NCI-H2107 treated with DMSO at 0.1 percent for 48 hours (cell line): ENCODE results near the gene MCM9.
A peak's percentile ranks its signal among the peaks of the same experiment; 100 is the strongest.

Experiments used
- DNase-seq: peaks from one replicate; lab custom pipeline; 2025; ENCODE audit not compliant: unreplicated experiment; lab: John Stamatoyannopoulos, UW

The MCM9 gene

GRCh38 chr6:118934461-118935330, at the start of gene MCM9:
TSS of gene MCM9 (minus strand) at chr6:118935159. CDS start at chr6:118931723, 3,436 bp downstream.
- DNase-seq, result peak; percentile 77

GRCh38 chr6:118984342-118984741, 49.4 kb upstream of the MCM9 start:
- DNase-seq, result no peak

- no peak for DNase-seq
These were observed 47.6 kb upstream of the MCM9 start for GRCh38 chr6:118982575-118982911.

DNA sequence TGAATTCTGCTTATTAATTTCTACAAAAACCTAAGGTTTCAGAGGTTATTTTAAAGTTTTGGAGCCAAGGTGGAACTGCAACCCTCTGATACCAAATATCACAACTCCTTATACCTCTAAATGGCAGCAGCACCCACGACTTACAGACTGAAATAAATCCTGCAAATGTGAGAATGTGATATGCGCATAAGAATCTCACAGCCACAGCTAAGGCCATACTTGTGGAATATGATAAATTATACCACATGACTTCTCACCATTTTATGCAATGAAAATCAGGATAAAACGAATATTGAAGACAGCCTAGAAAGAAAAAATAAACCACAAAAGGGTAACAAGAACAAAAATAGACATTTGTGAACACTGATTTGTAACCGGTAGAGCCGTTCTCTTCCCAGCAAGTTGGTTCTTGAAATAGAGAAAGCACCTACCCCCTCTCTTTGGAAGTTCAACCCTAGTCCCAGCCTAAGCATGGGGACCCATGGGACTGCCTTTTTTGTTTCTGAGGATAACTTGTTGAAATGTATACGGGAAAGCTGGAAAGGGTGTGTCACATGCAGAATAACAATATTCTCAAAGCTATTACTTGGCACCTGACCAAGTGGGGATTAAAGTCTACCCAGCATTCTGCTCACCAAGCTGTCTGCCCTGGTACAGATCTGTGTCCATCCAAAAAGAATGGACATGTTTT, 47.1 kb upstream of the MCM9 start:
- DNase-seq, result no peak

GRCh38 chr6:118980063-118980462, 45.1 kb upstream of the MCM9 start:
- no peak for DNase-seq

DNA sequence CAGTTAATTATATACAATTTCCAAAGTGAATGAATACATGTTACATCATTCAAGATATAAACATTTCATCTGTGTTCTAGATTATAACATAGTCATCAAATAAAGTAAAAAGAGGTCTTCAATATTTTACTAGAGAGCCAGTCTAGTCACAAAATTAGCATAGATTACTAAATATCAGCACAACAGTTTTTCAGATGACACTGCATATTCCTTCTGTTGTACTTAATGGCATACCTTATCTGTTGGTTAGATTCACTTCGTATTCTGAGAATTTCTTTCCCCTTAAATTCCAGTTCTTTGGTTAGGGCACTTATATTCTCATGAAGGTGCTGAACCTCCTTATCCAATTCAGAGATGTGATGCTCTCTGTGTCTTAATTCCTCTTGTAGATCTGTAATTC, 39.8 kb upstream of the MCM9 start:
- DNase-seq, result no peak

GRCh38 chr6:118971682-118972081, 36.7 kb upstream of the MCM9 start:
- no peak for DNase-seq

- no peak for DNase-seq
These were observed 35.9 kb upstream of the MCM9 start for GRCh38 chr6:118970866-118971265.

- no peak for DNase-seq
These were observed 33.5 kb upstream of the MCM9 start for GRCh38 chr6:118968416-118968815.

DNA sequence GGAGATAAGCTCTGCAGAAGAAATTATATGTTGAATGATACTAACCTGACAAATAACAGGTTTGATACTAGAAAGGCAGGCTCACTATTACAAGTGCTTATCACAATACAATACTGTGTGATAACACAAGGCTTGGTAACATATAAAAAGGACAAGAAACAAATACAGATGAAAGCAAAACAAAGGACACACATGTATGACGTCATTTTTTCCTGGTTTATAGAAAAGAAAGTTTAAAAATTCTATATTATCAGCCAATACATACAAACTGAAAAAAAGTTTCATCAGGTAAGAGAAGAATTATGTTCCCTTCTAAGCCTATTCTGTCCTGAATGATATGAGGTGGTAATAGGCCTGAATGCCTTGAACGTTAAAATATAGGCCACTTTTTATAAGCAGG, 32.3 kb upstream of the MCM9 start:
- DNase-seq, result no peak

- DNase-seq, result no peak
These were observed 30.9 kb upstream of the MCM9 start for GRCh38 chr6:118965843-118966370.

DNA sequence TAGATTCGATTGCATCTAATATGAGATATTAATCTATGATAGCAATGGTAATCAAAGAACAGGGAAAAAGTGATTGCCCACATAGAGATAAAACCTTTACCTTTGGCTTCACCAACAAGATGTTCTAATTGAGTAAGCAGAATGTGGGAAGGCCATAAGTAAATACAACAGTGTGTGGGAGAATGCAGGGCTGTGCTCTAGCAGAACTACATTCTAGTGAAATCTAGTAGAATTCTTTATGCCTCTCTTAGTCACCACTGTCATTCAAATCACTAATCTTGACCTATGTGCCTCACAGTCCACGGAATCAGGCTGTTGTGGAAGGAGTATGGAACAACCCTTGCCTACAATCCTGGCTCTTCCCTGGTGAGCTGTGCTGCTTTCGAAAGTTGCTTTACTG, 30.4 kb upstream of the MCM9 start:
- no peak for DNase-seq

GRCh38 chr6:118963003-118963402, 28.0 kb upstream of the MCM9 start:
- no peak for DNase-seq

DNA sequence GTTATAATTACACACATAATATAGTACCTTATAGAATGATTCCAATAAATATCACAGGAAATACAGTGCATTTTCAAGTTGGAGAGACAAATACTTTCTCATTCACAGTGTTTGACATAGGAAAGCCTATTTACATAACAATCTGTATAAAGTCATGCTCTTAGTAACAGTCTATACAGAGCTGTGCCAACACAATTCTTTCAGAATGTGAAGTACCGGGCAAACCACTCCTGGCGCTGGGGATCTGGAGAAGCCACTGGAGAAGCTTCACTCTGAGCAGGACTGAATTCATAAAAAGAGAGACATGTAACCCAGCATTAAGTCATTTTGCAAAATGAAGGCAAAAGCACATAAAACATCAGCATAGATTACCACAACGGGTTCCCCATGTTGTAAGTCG, 24.9 kb upstream of the MCM9 start:
- DNase-seq, result no peak

DNA sequence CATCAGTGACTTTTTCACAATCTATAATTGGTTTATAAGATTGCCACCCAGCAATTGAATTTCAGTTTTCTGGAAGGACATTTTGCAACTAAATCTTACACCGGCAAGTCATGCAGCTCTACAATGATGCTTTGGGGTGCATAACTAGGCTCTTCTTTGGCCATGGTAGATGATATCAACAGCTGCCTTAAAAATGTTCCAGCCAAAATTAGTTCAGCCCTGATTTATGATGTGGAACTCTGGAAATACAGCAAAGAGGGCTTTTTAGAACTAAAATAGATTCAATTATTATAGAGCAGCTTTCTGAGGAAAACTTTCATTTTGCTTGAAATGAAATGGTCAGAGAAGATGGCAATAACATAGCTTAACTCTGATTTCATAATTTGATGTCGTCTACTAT, 18.4 kb upstream of the MCM9 start:
- no peak for DNase-seq

- no peak for DNase-seq
These were observed 17.7 kb upstream of the MCM9 start for GRCh38 chr6:118952683-118953082.

DNA sequence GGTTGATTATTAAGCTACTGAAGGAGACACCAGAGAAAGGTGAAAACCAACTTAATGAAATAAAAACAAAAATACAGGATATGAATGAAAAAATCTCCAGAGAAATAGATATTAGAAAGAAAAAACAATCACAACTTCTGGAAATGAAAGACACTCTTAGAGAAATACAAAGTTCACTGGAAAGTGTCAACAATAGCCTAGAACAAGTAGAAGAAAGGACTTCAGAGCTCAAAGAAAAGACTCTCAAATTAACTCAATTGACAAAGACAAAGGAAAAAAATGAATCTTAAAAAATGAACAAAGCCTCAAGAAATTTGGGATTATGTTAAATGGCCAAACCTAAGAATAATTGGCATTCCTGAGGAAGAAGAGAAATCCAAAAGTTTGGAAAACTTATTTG, 10.3 kb upstream of the MCM9 start:
- DNase-seq, result no peak

DNA sequence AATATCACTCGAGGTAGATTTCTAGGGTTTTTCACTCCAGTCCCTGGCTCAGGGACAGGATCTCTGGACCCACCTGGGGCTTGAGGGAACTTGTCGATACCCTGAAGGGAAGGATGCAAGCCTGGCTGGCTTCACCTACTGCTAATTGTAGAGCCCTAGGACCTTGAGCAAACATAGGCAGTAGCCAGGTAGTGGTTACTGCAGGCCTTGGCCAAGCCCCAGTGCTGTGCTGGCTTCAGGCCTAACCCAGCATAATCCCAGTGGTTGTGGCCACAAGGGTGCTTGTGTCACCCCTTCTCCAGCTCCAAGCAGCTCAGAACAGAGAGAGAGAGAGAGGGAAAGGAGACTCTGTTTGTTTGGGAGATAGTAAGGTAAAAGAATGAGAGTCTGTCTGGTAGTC, 5.8 kb upstream of the MCM9 start:
- DNase-seq, result no peak

DNA sequence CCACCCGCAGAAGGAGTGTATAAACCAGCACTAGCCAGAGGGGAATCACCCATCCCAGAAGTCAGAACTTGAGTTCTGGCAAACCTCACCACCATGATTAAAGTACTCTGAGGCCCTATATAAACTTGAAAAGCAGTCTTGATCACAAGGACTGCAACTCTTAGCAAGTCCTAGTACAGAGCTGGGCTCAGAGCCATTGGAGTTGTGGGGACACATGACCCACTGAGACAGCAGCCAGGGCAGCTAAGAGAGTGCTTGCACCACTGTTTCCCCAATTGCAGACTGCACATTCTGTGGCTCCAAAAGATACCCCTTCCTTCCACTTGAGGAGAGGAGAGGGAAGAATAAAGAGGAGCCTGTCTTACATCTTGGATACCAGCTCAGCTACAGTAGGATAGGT, 4.7 kb upstream of the MCM9 start:
- DNase-seq, result no peak

- no peak for DNase-seq
These were observed 1.2 kb upstream of the MCM9 start for GRCh38 chr6:118935978-118936703.

DNA sequence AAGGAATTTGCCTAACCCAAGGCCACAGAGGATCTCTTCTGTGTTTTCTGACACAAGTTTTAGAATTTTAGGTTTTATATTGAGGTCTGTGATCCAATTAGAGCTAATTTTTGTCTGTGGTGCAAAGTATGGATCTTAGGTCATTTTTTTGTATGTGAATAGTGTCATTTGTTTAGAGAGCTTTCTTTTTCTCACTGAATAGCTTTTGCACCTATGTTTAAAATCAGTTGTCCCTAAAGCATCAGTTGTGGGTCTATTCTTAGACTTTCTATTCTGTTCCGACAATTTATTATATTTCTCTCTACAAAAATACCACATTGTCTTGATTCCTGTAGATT, 341 bp upstream of the MCM9 start:
- no peak for DNase-seq
